Esophagus squamous epithelium (tissue), 5 donors: ENCODE results near the gene TAP2. TPM values are rescaled to one million over a fixed set of nuclear protein-coding genes. Genes with fewer than 3 reads are reported as not detected.
A peak's percentile ranks its signal among the peaks of the same experiment; 100 is the strongest.

ENCODE experiments used
- DNase-seq: peaks from one replicate; lab custom pipeline; 2025; lab: John Stamatoyannopoulos, UW
- H3K27ac ChIP-seq, 4 donors: fragments of 200-600 bp; sonication (generic); one replicate each; pipeline ENCODE4 v1.5.1; 2016 to 2019; ENCODE audit warnings: mild to moderate bottlenecking in 1 of 4
- H3K27me3 ChIP-seq, 4 donors: fragments of 200-600 bp; sonication (generic); 1 replicate in 3 of 4; 2 replicates in 1 of 4; pipeline versions ENCODE4 v1.5.1 to v1.6.0; 2017 to 2021; ENCODE audit warnings: antibody characterized with exemption in 1 of 4
- H3K36me3 ChIP-seq, 3 donors: fragments of 200-600 bp; sonication (generic); one replicate each; pipeline ENCODE4 v1.5.1; 2016 to 2019
- H3K4me1 ChIP-seq, 3 donors: fragments of 200-600 bp; sonication (generic); one replicate each; pipeline ENCODE4 v1.5.1; 2017 to 2019
- H3K4me3 ChIP-seq, 4 donors: fragments of 200-600 bp; sonication (generic); 1 replicate in 3 of 4; 2 replicates in 1 of 4; pipeline ENCODE4 v1.5.1; 2016 to 2019; ENCODE audit warnings: mild to moderate bottlenecking in 2 of 4, moderate library complexity in 1 of 4
- H3K9me3 ChIP-seq, 3 donors: fragments of 200-600 bp; sonication (generic); one replicate each; pipeline ENCODE4 v1.5.1; 2016 to 2019
- CTCF ChIP-seq, 6 experiments: fragments of 450-650 bp in 4 of 6; fragments of 200-600 bp in 2 of 6; sonication (generic) in 2 of 6; IDR thresholded peaks; one replicate each; pipeline ENCODE4 v1.5.1; 2016 to 2019; ENCODE audit warnings: antibody characterized with exemption in 6 of 6, mild to moderate bottlenecking in 4 of 6, moderate library complexity in 4 of 6
- POLR2A ChIP-seq, 4 donors: fragments of 450-650 bp; IDR thresholded peaks; one replicate each; pipeline ENCODE4 v1.6.1; 2017; ENCODE audit warnings: antibody characterized with exemption in 4 of 4, mild to moderate bottlenecking in 4 of 4, moderate library complexity in 3 of 4
- whole genome bisulfite sequencing, 2 donors: methylation state at CpG; one replicate each; pipeline ENCODE4 v1.1.5; 2018; 5-methylcytosine and 5-hydroxymethylcytosine counted together
- intact Hi-C: fragments of 100-400 bp; cut with DNase I; formaldehyde crosslinking; loops from one replicate; pipeline ENCODE4 v1.15.0; 2022
- total RNA-seq, 4 donors: library from RNA; depleted of rRNA; stranded (reverse); fragments of >200 nt; gene quantifications; one replicate each; pipeline ENCODE4 v1.1.0, GENCODE V29; 2016
- donor health status: DM: yes; HTN: yes; CAD: no.

The TAP2 gene
- total RNA-seq, 4 donors from 2014 or later = 25.4 to 28.3 (median 26.7) TPM

GRCh38 chr6:32842021-32842650 lies 3.6 kb upstream of the TAP2 start:
- 72 to 96% methylated on average over 6 of the region's 6 CpGs for WGBS, 2 donors
- H3K36me3 ChIP-seq = peaks cover 3 to 48% (median 5%) of the 10 kb centered on the region in 3 donors
- no peaks in the 10 kb centered on the region for H3K9me3 ChIP-seq
- DNase-seq = no peak
- H3K4me1 ChIP-seq = peaks cover 20 to 66% (median 38%) of the 10 kb centered on the region in 3 donors
- intact Hi-C loops = no loop called here
- no peaks in the 10 kb centered on the region for H3K27me3 ChIP-seq
- peak overlapping the region in 2 of 4 donors; percentile 74 to 86 for H3K4me3 ChIP-seq
- peak overlapping the region in 3 of 4 donors; percentile 30 to 98 (median 98) for H3K27ac ChIP-seq
- TF ChIP-seq POLR2A (IDR thresholded peaks at IDR 0.05) = no peak
- TF ChIP-seq CTCF (IDR thresholded peaks at IDR 0.05) = no peak

GRCh38 chr6:32840604-32841246 lies 2.2 kb upstream of the TAP2 start:
- WGBS, 2 donors = 59 to 78% methylated on average over 7 to 9 of the region's 9 CpGs
- Histone ChIP-seq H3K4me1 (peaks cover 20 to 63% (median 44%) of the 10 kb centered on the region in 3 donors), H3K9me3 (no peaks in the 10 kb centered on the region), H3K27me3 (no peaks in the 10 kb centered on the region), H3K4me3 (no peak overlapping the region), H3K36me3 (peaks cover 0 to 39% (median 0%) of the 10 kb centered on the region in 3 donors), H3K27ac (peak overlapping the region in 3 of 4 donors; percentile 23 to 38 (median 38))
- intact Hi-C loops = no loop called here
- no peak for TF ChIP-seq POLR2A (IDR thresholded peaks at IDR 0.05)
- TF ChIP-seq CTCF (IDR thresholded peaks at IDR 0.05) = no peak
- DNase-seq = no peak

GRCh38 chr6:32839356-32839755 lies 817 bp upstream of the TAP2 start:
- intact Hi-C loops = no loop called here
- DNase-seq = no peak
- Histone ChIP-seq H3K27me3 (no peaks in the 10 kb centered on the region), H3K9me3 (no peaks in the 10 kb centered on the region), H3K4me1 (peaks cover 9 to 52% (median 35%) of the 10 kb centered on the region in 3 donors), H3K36me3 (peaks cover 0 to 47% (median 10%) of the 10 kb centered on the region in 3 donors), H3K4me3 (no peak overlapping the region), H3K27ac (peak overlapping the region; percentile 93 to 98 (median 97))
- TF ChIP-seq POLR2A (IDR thresholded peaks at IDR 0.05) (no peak), CTCF (IDR thresholded peaks at IDR 0.05) (no peak)
- 84% methylated on average over 15 of the region's 15 CpGs for WGBS, 2 donors

- no peak for DNase-seq
- Histone ChIP-seq H3K27ac (peak overlapping the region; percentile 93 to 98 (median 97)), H3K4me3 (peak overlapping the region; percentile 62 to 98 (median 83)), H3K27me3 (no peaks in the 10 kb centered on the region), H3K4me1 (peaks cover 7 to 41% (median 31%) of the 10 kb centered on the region in 3 donors), H3K9me3 (no peaks in the 10 kb centered on the region), H3K36me3 (peaks cover 0 to 57% (median 11%) of the 10 kb centered on the region in 3 donors)
- WGBS, 2 donors = 18 to 35% methylated on average over 4 of the region's 12 CpGs
- intact Hi-C loops = no loop called here
- no peak for TF ChIP-seq CTCF (IDR thresholded peaks at IDR 0.05)
- TF ChIP-seq POLR2A (IDR thresholded peaks at IDR 0.05) = no peak
Measured at GRCh38 chr6:32837651-32838113, 857 bp downstream of the TAP2 start.

- peak overlapping the region in 3 of 4 donors; percentile 93 to 98 (median 96) for H3K27ac ChIP-seq
- intact Hi-C loops = no loop called here
- WGBS, 2 donors = 67 to 83% methylated on average over 1 to 2 of the region's 2 CpGs
- H3K4me3 ChIP-seq = no peak overlapping the region
- TF ChIP-seq CTCF (IDR thresholded peaks at IDR 0.05) (no peak), POLR2A (IDR thresholded peaks at IDR 0.05) (no peak)
- H3K4me1 ChIP-seq = peaks cover 0 to 33% (median 23%) of the 10 kb centered on the region in 3 donors
- peaks cover 0 to 57% (median 11%) of the 10 kb centered on the region in 3 donors for H3K36me3 ChIP-seq
- H3K27me3 ChIP-seq = no peaks in the 10 kb centered on the region
- no peak for DNase-seq
- H3K9me3 ChIP-seq = no peaks in the 10 kb centered on the region
Measured at GRCh38 chr6:32836873-32837272, 1.7 kb downstream of the TAP2 start.
